HFFc6 (cell line): ENCODE data around the gene ENTPD2. TPM values are rescaled to one million over a fixed set of nuclear protein-coding genes. Genes with fewer than 3 reads are reported as not detected.

ENCODE experiments used
- DNase-seq: peaks from one replicate; pipeline ENCODE4 v3.0.0-alpha.2; 2018
- H3K27ac Mint-ChIP-seq: 2 replicates; pipeline ENCODE4 v1.8.0; 2020; ENCODE audit warnings: mild to moderate bottlenecking, mixed read lengths
- H3K27me3 Mint-ChIP-seq: 2 replicates; pipeline ENCODE4 v1.8.0; 2021; ENCODE audit warnings: mild to moderate bottlenecking, moderate library complexity, mixed read lengths; ENCODE audit not compliant: insufficient read depth
- H3K36me3 Mint-ChIP-seq: 2 replicates; pipeline ENCODE4 v1.8.0; 2021; ENCODE audit warnings: low read depth, mixed read lengths
- H3K4me1 Mint-ChIP-seq: 2 replicates; pipeline ENCODE4 v1.8.0; 2020; ENCODE audit warnings: low read depth, mixed read lengths
- H3K4me3 Mint-ChIP-seq: 2 replicates; pipeline ENCODE4 v1.8.0; 2020; ENCODE audit warnings: mild to moderate bottlenecking, moderate library complexity, mixed read lengths
- H3K9me3 Mint-ChIP-seq: 2 replicates; pipeline ENCODE4 v1.8.0; 2020; ENCODE audit warnings: mild to moderate bottlenecking, mixed read lengths
- total RNA-seq, 6 experiments: library from RNA; stranded (reverse); fragmentation: NEBNext Ultra II Directional; extraction: Animal tissue kit (Norgen Biotek cat#: 25700); gene quantifications; 2 replicates in 1 of 6; 3 replicates in 5 of 6; pipeline ENCODE4 v1.2.3, GENCODE V29; 2021
- TF ChIP-seq, protein P1 (sequence below): fragments of 200-600 bp; sonication (generic); IDR thresholded peaks from 2 replicates; pipeline ENCODE4 v1.5.0; 2021; ENCODE audit warnings: antibody characterized with exemption, mild to moderate bottlenecking

Gene ENTPD2
- total RNA-seq, 6 experiments from 2014 or later = 0.12 to 0.28 (median 0.16) TPM; not detected in 3

DNA sequence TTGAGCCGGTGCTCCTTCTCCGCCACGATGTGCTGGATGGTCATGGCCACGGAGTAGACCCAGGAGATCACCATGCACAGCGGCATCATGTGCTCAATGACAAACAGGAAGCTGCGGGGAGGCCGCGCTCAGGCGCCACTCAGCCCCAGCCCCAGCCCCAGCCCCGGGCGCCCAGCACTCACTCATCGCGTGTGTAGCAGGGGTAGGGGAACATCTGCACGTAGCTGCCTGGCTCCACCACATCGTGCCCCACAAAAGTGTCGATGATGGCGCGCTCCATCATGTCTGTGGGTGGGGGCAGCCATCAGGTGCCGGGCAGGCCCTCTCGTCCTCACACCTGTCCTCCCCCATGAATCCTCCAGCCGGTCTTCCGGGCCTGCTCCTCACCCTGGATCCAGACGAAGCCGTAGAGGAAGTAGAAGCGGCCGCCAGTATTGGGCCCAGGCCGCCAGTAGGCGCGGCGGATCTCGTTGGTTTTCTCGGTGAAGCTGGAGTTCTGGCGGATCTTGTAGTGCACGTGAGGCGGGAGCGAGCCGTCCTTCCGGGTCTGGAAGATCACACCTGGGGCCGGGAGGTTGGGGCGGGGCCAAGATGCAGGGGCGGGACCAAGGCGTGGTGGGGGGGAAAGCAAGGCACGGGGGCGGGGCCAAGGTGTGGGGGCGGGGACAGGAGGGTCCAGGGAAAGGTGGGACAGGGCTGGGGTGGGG lies 35.9 kb downstream of the ENTPD2 start:
- Mint-ChIP-seq H3K9me3 (no peaks in the 10 kb centered on the region), H3K4me3 (no peak overlapping the region), H3K27me3 (peaks cover 3% of the 10 kb centered on the region), H3K4me1 (no peaks in the 10 kb centered on the region), H3K27ac (no peak overlapping the region), H3K36me3 (peaks cover 5% of the 10 kb centered on the region)
- DNase-seq = no peak
- TF ChIP-seq, protein P1, sequence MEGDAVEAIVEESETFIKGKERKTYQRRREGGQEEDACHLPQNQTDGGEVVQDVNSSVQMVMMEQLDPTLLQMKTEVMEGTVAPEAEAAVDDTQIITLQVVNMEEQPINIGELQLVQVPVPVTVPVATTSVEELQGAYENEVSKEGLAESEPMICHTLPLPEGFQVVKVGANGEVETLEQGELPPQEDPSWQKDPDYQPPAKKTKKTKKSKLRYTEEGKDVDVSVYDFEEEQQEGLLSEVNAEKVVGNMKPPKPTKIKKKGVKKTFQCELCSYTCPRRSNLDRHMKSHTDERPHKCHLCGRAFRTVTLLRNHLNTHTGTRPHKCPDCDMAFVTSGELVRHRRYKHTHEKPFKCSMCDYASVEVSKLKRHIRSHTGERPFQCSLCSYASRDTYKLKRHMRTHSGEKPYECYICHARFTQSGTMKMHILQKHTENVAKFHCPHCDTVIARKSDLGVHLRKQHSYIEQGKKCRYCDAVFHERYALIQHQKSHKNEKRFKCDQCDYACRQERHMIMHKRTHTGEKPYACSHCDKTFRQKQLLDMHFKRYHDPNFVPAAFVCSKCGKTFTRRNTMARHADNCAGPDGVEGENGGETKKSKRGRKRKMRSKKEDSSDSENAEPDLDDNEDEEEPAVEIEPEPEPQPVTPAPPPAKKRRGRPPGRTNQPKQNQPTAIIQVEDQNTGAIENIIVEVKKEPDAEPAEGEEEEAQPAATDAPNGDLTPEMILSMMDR = no peak

DNA sequence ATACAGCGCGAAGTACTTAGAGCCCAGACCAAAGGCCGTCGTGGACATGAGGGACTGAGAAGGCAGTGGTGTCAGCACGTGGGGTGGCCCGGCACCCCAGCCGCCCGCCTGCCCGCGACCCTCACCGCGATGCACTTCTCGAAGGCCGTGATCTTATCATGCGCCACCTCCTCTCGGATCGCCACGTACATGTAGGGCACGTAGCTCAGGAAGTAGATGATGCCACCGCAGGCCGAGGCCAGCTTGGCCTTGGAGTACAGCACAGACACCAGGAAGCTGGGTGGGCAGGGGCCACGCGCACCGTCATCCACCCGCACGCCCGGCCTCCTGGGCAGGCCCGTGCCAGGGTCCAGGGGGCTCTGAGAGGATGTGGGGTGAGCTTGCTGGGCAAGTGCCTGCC lies 36.8 kb downstream of the ENTPD2 start:
- H3K36me3 Mint-ChIP-seq = peaks cover 9% of the 10 kb centered on the region
- TF ChIP-seq, protein P1 = no peak
- no peak for DNase-seq
- H3K4me3 Mint-ChIP-seq = no peak overlapping the region
- H3K4me1 Mint-ChIP-seq = no peaks in the 10 kb centered on the region
- H3K27me3 Mint-ChIP-seq = peaks cover under 1% of the 10 kb centered on the region
- no peaks in the 10 kb centered on the region for H3K9me3 Mint-ChIP-seq
- H3K27ac Mint-ChIP-seq = no peak overlapping the region

DNA sequence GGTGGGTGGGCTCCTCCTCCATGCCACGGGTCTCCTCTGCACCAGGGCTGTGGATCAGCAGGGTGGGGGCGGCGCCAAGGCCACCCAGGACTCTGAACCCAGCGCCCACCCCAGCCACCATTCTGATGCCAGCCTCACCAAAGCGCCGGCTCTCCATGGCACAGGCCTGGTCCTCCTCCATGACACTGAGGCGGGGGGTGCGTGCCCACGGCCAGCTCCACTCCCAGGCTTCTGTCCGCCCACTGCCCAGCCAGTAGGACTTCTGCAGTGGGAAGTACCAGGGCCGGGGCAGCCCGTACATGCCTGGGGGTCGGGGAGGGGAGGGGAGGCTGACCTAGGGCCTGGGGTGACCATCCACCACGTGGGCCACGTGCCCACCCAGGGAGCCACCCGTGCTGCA lies 37.4 kb downstream of the ENTPD2 start:
- DNase-seq = no peak
- Mint-ChIP-seq H3K9me3 (no peaks in the 10 kb centered on the region), H3K36me3 (peaks cover 12% of the 10 kb centered on the region), H3K4me1 (no peaks in the 10 kb centered on the region), H3K4me3 (no peak overlapping the region), H3K27ac (no peak overlapping the region), H3K27me3 (no peaks in the 10 kb centered on the region; the same call in none of the 2 replicates)
- TF ChIP-seq, protein P1 = no peak

DNA sequence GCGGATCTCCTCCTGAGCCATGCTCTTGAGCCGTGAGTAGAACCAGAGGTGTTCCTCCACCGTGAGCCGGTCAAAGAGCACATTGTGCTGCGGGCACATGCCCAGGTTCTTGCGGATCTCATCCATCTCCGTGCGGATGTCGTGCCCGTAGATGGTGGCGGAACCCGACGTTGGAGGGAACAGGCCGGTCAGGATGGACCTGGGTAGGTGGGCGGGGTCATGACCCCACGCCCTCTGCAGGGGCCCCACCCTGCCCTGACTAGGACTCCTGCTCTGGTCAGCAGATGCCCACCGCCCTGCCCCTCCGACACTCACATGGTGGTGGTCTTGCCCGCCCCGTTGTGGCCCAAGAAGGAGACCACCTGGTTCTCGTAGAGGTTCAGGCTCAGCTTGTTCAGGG lies 37.9 kb downstream of the ENTPD2 start:
- Mint-ChIP-seq H3K36me3 (peaks cover 14% of the 10 kb centered on the region), H3K4me3 (no peak overlapping the region), H3K27me3 (no peaks in the 10 kb centered on the region; the same call in none of the 2 replicates), H3K9me3 (no peaks in the 10 kb centered on the region), H3K27ac (no peak overlapping the region), H3K4me1 (no peaks in the 10 kb centered on the region)
- no peak for DNase-seq
- TF ChIP-seq, protein P1 = no peak

DNA sequence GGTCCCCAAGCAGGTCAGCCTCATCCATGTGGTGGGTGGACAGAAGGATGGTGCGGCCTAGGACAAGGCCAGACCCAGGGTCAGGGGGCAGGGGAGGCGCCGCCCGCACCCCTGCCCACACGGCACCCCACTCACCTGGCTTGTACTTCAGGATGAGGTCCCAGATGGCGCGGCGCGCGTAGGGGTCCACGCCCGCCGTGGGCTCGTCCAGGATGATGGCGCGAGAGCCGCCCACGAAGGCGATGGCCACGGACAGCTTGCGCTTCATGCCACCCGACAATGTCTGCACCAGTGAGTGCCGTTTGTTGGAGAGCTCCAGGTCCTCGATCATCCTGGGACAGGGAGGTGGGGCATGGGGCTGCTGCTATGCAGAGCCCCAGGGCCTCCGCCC lies 38.3 kb downstream of the ENTPD2 start:
- H3K36me3 Mint-ChIP-seq = peaks cover 14% of the 10 kb centered on the region
- H3K9me3 Mint-ChIP-seq = no peaks in the 10 kb centered on the region
- H3K4me1 Mint-ChIP-seq = no peaks in the 10 kb centered on the region
- no peaks in the 10 kb centered on the region; the same call in none of the 2 replicates for H3K27me3 Mint-ChIP-seq
- no peak for DNase-seq
- H3K4me3 Mint-ChIP-seq = no peak overlapping the region
- TF ChIP-seq, protein P1 = no peak
- H3K27ac Mint-ChIP-seq = no peak overlapping the region
